H9 (cell line): ENCODE data around the gene MRPL17. TPM values are rescaled to one million over a fixed set of nuclear protein-coding genes. Genes with fewer than 3 reads are reported as not detected.

Source experiments
- DNase-seq: peaks from one replicate; pipeline ENCODE4 v3.0.0-alpha.2; 2017
- H2AFZ ChIP-seq: one replicate; pipeline ENCODE4 v1.6.1; 2013; ENCODE audit warnings: mild to moderate bottlenecking, low read length, control low read depth, moderate library complexity
- H2AK5ac ChIP-seq: 2 replicates; pipeline ENCODE4 v1.6.1; 2013; ENCODE audit warnings: low read length, control low read depth, mixed read lengths; ENCODE audit not compliant: insufficient read length
- H2BK120ac ChIP-seq: one replicate; pipeline ENCODE4 v1.6.1; 2013; ENCODE audit warnings: low read depth, mild to moderate bottlenecking, low read length, control low read depth, inconsistent platforms; ENCODE audit not compliant: poor library complexity, severe bottlenecking
- H2BK12ac ChIP-seq: 2 replicates; pipeline ENCODE4 v1.6.1; 2013; ENCODE audit warnings: low read length, control low read depth, mixed read lengths, low read depth; ENCODE audit not compliant: insufficient read length
- H2BK15ac ChIP-seq: 2 replicates; pipeline ENCODE4 v1.6.1; 2013; ENCODE audit warnings: low read depth, low read length, control low read depth
- H2BK20ac ChIP-seq: one replicate; pipeline ENCODE4 v1.6.1; 2013; ENCODE audit warnings: low read depth, mild to moderate bottlenecking, low read length, control low read depth, inconsistent platforms; ENCODE audit not compliant: poor library complexity, severe bottlenecking
- H2BK5ac ChIP-seq: 2 replicates; pipeline ENCODE4 v1.6.1; 2013; ENCODE audit warnings: low read length, control low read depth, mixed read lengths; ENCODE audit not compliant: insufficient read length
- H3K14ac ChIP-seq: 2 replicates; pipeline ENCODE4 v1.6.1; 2013; ENCODE audit warnings: low read length, control low read depth; ENCODE audit not compliant: insufficient read depth
- H3K18ac ChIP-seq: 2 replicates; pipeline ENCODE4 v1.6.1; 2013; ENCODE audit warnings: low read depth, mild to moderate bottlenecking, mixed read lengths, low read length, control low read depth; ENCODE audit not compliant: insufficient read length
- H3K23ac ChIP-seq: 2 replicates; pipeline ENCODE4 v1.6.1; 2013; ENCODE audit warnings: low read length, control low read depth, mixed read lengths, low read depth; ENCODE audit not compliant: insufficient read length
- H3K23me2 ChIP-seq: 2 replicates; pipeline ENCODE4 v1.6.1; 2013; ENCODE audit warnings: low read depth, mild to moderate bottlenecking, mixed read lengths, low read length, control low read depth; ENCODE audit not compliant: insufficient read length, poor library complexity, severe bottlenecking
- H3K27ac ChIP-seq: 2 replicates; pipeline ENCODE4 v1.5.1; 2013; ENCODE audit warnings: low read length, control low read depth, mixed read lengths, low read depth; ENCODE audit not compliant: insufficient read length
- H3K27me3 ChIP-seq: 2 replicates; pipeline ENCODE4 v1.6.1; 2013; ENCODE audit warnings: low read length, control low read depth, inconsistent platforms; ENCODE audit not compliant: insufficient read depth
- H3K4ac ChIP-seq: 2 replicates; pipeline ENCODE4 v1.6.1; 2013; ENCODE audit warnings: low read depth, mild to moderate bottlenecking, control low read depth, inconsistent platforms, low read length, moderate library complexity
- H3K4me1 ChIP-seq: 2 replicates; pipeline ENCODE4 v1.6.1; 2013; ENCODE audit warnings: low read length, control low read depth, inconsistent platforms; ENCODE audit not compliant: insufficient read depth
- H3K4me2 ChIP-seq: 2 replicates; pipeline ENCODE4 v1.6.1; 2013; ENCODE audit warnings: low read length, control low read depth, mixed read lengths; ENCODE audit not compliant: insufficient read length, insufficient read depth
- H3K56ac ChIP-seq: 2 replicates; pipeline ENCODE4 v1.6.1; 2013; ENCODE audit warnings: low read depth, mild to moderate bottlenecking, mixed read lengths, low read length, control low read depth; ENCODE audit not compliant: insufficient read length
- H3K79me1 ChIP-seq: 2 replicates; pipeline ENCODE4 v1.6.1; 2013; ENCODE audit warnings: low read depth, mild to moderate bottlenecking, moderate library complexity, low read length, control low read depth, inconsistent platforms; ENCODE audit not compliant: insufficient read depth, poor library complexity, severe bottlenecking
- H3K79me2 ChIP-seq: 2 replicates; pipeline ENCODE4 v1.6.1; 2013; ENCODE audit warnings: low read length, control low read depth, inconsistent platforms; ENCODE audit not compliant: insufficient read depth
- H3K9ac ChIP-seq: 2 replicates; pipeline ENCODE4 v1.6.1; 2013; ENCODE audit warnings: low read length, control low read depth, mixed read lengths; ENCODE audit not compliant: insufficient read length; ENCODE audit errors: extremely low read depth
- H3K9me3 ChIP-seq: one replicate; pipeline ENCODE4 v1.6.1; 2013; ENCODE audit warnings: low read depth, low read length, inconsistent platforms; ENCODE audit not compliant: control insufficient read depth
- H3T11ph ChIP-seq: one replicate; pipeline ENCODE4 v1.6.1; 2013; ENCODE audit warnings: mild to moderate bottlenecking, low read length, control low read depth, inconsistent platforms
- H4K20me1 ChIP-seq: one replicate; pipeline ENCODE4 v1.6.1; 2013; ENCODE audit not compliant: control insufficient read depth, insufficient read length, insufficient read depth
- H4K5ac ChIP-seq: 2 replicates; pipeline ENCODE4 v1.6.1; 2013; ENCODE audit warnings: low read depth, mild to moderate bottlenecking, mixed read lengths, low read length, control low read depth; ENCODE audit not compliant: insufficient read length
- H4K8ac ChIP-seq: replicated peaks from 2 replicates; pipeline ENCODE4 v1.6.1; 2013; ENCODE audit warnings: low read length, control low read depth, mixed read lengths, low read depth; ENCODE audit not compliant: insufficient read length
- H4K91ac ChIP-seq: 2 replicates; pipeline ENCODE4 v1.6.1; 2013; ENCODE audit warnings: low read depth, mild to moderate bottlenecking, moderate library complexity, mixed read lengths, low read length, control low read depth; ENCODE audit not compliant: insufficient read length
- H3K27ac Mint-ChIP-seq, 3 experiments: 2 replicates in 2 of 3; 3 replicates in 1 of 3; pipeline ENCODE4 v1.8.0; 2020 to 2021; ENCODE audit warnings: mixed read lengths in 3 of 3, mild to moderate bottlenecking in 1 of 3, moderate library complexity in 1 of 3
- H3K27me3 Mint-ChIP-seq: 2 replicates; pipeline ENCODE4 v1.8.0; 2021; ENCODE audit warnings: low read depth, mild to moderate bottlenecking, moderate library complexity, mixed read lengths
- H3K36me3 Mint-ChIP-seq, 3 experiments: 2 replicates in 2 of 3; 3 replicates in 1 of 3; pipeline ENCODE4 v1.8.0; 2020 to 2021; ENCODE audit warnings: low read depth in 3 of 3, mixed read lengths in 3 of 3; ENCODE audit not compliant: insufficient read depth in 1 of 3
- H3K4me1 Mint-ChIP-seq, 2 experiments: 2 replicates each; pipeline ENCODE4 v1.8.0; 2020; ENCODE audit warnings: mixed read lengths in 2 of 2
- H3K4me3 Mint-ChIP-seq, 2 experiments: 2 replicates in 1 of 2; 3 replicates in 1 of 2; pipeline ENCODE4 v1.8.0; 2020 to 2021; ENCODE audit warnings: mild to moderate bottlenecking in 2 of 2, mixed read lengths in 2 of 2, moderate library complexity in 1 of 2
- H3K9me3 Mint-ChIP-seq, 2 experiments: 2 replicates in 1 of 2; 3 replicates in 1 of 2; pipeline ENCODE4 v1.8.0; 2020; ENCODE audit warnings: mild to moderate bottlenecking in 2 of 2, mixed read lengths in 2 of 2, moderate library complexity in 1 of 2
- CTCF ChIP-seq: fragments of 200-600 bp; sonication (generic); conservative IDR thresholded peaks from 3 replicates; pipeline ENCODE4 v1.8.0; 2021; ENCODE audit warnings: antibody characterized with exemption, mild to moderate bottlenecking
- WGBS: extraction: QIAGEN DNeasy Blood & Tissue Kit; methylation state at CpG from one replicate; pipeline ENCODE4 v1.1.7; 2013; ENCODE audit warnings: missing lambda C conversion rate, low lambda C conversion rate, mixed read lengths; ENCODE audit not compliant: insufficient read length; ENCODE audit errors: extremely low coverage; 5-methylcytosine and 5-hydroxymethylcytosine counted together
- total RNA-seq: library from RNA; stranded (reverse); gene quantifications from 2 replicates; pipeline ENCODE4 v1.2.1, GENCODE V29; 2021

Gene MRPL17
- total RNA-seq, 1 experiment from 2014 or later, result 75.5 TPM

GRCh38 chr11:6650980-6651379, 32.2 kb downstream of the MRPL17 start:
- Histone ChIP-seq H3K9ac (no peak overlapping the region), H3K4ac (no peak overlapping the region), H3K27me3 (peaks cover 10% of the 10 kb centered on the region; the same call in 1 of the 2 replicates), H3K56ac (no peak overlapping the region), H3K18ac (no peak overlapping the region), H4K8ac (no peak overlapping the region), H2AFZ (no peak overlapping the region), H4K20me1 (no peaks in the 10 kb centered on the region), H2BK12ac (no peak overlapping the region), H3K4me1 (peaks cover 2% of the 10 kb centered on the region; the same call in 1 of the 2 replicates), H2BK5ac (no peak overlapping the region), H2BK120ac (no peak overlapping the region), H3K79me1 (no peaks in the 10 kb centered on the region), H4K91ac (no peak overlapping the region), H3K9me3 (no peaks in the 10 kb centered on the region), H2BK20ac (no peak overlapping the region), H4K5ac (no peak overlapping the region), H3K4me2 (no peak overlapping the region), H3K27ac (no peak overlapping the region), H2BK15ac (no peak overlapping the region), H3K23me2 (peaks cover 1% of the 10 kb centered on the region), H3K79me2 (no peaks in the 10 kb centered on the region), H2AK5ac (no peak overlapping the region), H3K14ac (no peak overlapping the region), H3T11ph (no peak overlapping the region), H3K23ac (no peak overlapping the region)
- Mint-ChIP-seq H3K27me3 (peaks cover 1% of the 10 kb centered on the region), H3K27ac (no peak overlapping the region), H3K4me1 (no peaks in the 10 kb centered on the region), H3K9me3 (no peaks in the 10 kb centered on the region), H3K36me3 (no peaks in the 10 kb centered on the region), H3K4me3 (no peak overlapping the region)
- DNase-seq, result no peak
- WGBS, result no CpG with 5 or more reads among the region's 6 CpGs
- no peak for TF ChIP-seq CTCF
